OCI-LY1 (cell line): ENCODE measurements around the gene WDHD1.
"Not testable (repeated sequence)": the region's sequence is repeated elsewhere in the genome, so short reads cannot be mapped to it uniquely, and the experiment has no call there.

Experiments
- H2AFZ ChIP-seq: fragments of 200-600 bp; sonication (generic), shearing (Covaris generic); 2 replicates; pipeline ENCODE4 v1.6.0; 2014; ENCODE audit warnings: antibody characterized with exemption, mild to moderate bottlenecking, low read length
- H3F3A ChIP-seq: fragments of 200-600 bp; sonication (generic), shearing (Covaris generic); 2 replicates; pipeline ENCODE4 v1.6.0; 2014; ENCODE audit warnings: mild to moderate bottlenecking, antibody characterized with exemption, low read length, moderate library complexity; ENCODE audit not compliant: insufficient read depth
- H3K27ac ChIP-seq: fragments of 200-600 bp; sonication (generic); 2 replicates; pipeline ENCODE4 v1.5.1; 2014; ENCODE audit warnings: low read length, mixed run types, mild to moderate bottlenecking, low read depth; ENCODE audit not compliant: poor library complexity, severe bottlenecking
- H3K27me3 ChIP-seq: fragments of 200-600 bp; sonication (generic); 2 replicates; pipeline ENCODE4 v1.6.0; 2014; ENCODE audit warnings: antibody characterized with exemption, mild to moderate bottlenecking, low read length, moderate library complexity; ENCODE audit not compliant: insufficient read depth
- H3K36me3 ChIP-seq: fragments of 200-600 bp; sonication (generic); 2 replicates; pipeline ENCODE4 v1.6.1; 2014; ENCODE audit warnings: mild to moderate bottlenecking, antibody characterized with exemption, low read length, moderate library complexity, mixed read lengths; ENCODE audit not compliant: insufficient read depth
- H3K4me1 ChIP-seq: fragments of 200-600 bp; sonication (generic); 2 replicates; pipeline ENCODE4 v1.5.1; 2014; ENCODE audit warnings: mild to moderate bottlenecking, low read length, moderate library complexity; ENCODE audit not compliant: insufficient read depth, severe bottlenecking
- H3K4me2 ChIP-seq: fragments of 200-600 bp; sonication (generic), shearing (Covaris generic); 2 replicates; pipeline ENCODE4 v1.6.1; 2014; ENCODE audit warnings: low read length
- H3K4me3 ChIP-seq: fragments of 200-600 bp; sonication (generic); 2 replicates; pipeline ENCODE4 v1.5.1; 2014; ENCODE audit warnings: low read length, low read depth, mild to moderate bottlenecking, mixed read lengths; ENCODE audit not compliant: poor library complexity, severe bottlenecking
- H3K79me2 ChIP-seq: fragments of 200-600 bp; shearing (Covaris generic); 2 replicates; pipeline ENCODE4 v1.6.1; 2016; ENCODE audit warnings: mixed run types, low read length, mixed read lengths; ENCODE audit not compliant: insufficient read depth
- H3K9ac ChIP-seq: fragments of 200-600 bp; sonication (generic), shearing (Covaris generic); 2 replicates; pipeline ENCODE4 v1.6.1; 2014; ENCODE audit warnings: mild to moderate bottlenecking, low read length, mixed read lengths
- H3K9me2 ChIP-seq: fragments of 200-600 bp; sonication (generic), shearing (Covaris generic); 2 replicates; pipeline ENCODE4 v1.6.1; 2014; ENCODE audit warnings: low read depth, mild to moderate bottlenecking, low read length, mixed read lengths
- H3K9me3 ChIP-seq: fragments of 200-600 bp; shearing (Covaris generic); 2 replicates; pipeline ENCODE4 v1.6.1; 2014; ENCODE audit warnings: low read length, mixed read lengths
- H4K20me1 ChIP-seq: fragments of 200-600 bp; sonication (generic), shearing (Covaris generic); 2 replicates; pipeline ENCODE4 v1.6.0; 2016; ENCODE audit warnings: mild to moderate bottlenecking, low read length; ENCODE audit not compliant: insufficient read depth
- EZH2 ChIP-seq: fragments of 200-600 bp; sonication (generic), shearing (Covaris generic); IDR thresholded peaks from 2 replicates; pipeline ENCODE4 v1.8.0; 2017; ENCODE audit warnings: borderline replicate concordance, mixed run types, mild to moderate bottlenecking, antibody characterized with exemption, low read length, moderate library complexity, mixed read lengths
- TF ChIP-seq, protein P1 (sequence below): fragments of 200-600 bp; sonication (generic), shearing (Covaris generic); IDR thresholded peaks from 2 replicates; pipeline ENCODE4 v1.5.1; 2017; ENCODE audit warnings: mild to moderate bottlenecking, antibody characterized with exemption, low read length, moderate library complexity, mixed read lengths

The WDHD1 gene

DNA sequence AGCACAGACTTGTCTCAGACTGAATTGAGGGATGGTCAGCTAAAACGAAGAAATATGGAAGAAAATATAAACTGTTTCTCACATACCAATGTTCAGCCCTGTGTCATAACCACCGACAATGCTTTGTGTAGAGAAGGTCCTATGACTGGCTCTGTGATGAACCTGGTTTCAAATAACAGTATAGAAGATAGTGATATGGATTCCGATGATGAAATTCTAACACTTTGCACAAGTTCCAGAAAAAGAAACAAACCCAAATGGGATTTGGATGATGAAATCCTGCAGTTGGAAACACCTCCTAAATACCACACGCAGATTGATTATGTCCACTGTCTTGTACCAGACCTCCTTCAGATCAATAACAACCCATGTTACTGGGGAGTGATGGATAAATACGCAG is 16.6 kb upstream of the WDHD1 start:
- no peaks in the 10 kb centered on the region for H3K9me3 ChIP-seq
- peaks cover 31% of the 10 kb centered on the region for H3K36me3 ChIP-seq
- no peaks in the 10 kb centered on the region for H4K20me1 ChIP-seq
- no peak overlapping the region for H3K27ac ChIP-seq
- H3K27me3 ChIP-seq, result no peaks in the 10 kb centered on the region
- H3K4me1 ChIP-seq, result no peaks in the 10 kb centered on the region
- H3F3A ChIP-seq, result 0 out of 2 replicates have a peak, but pooled peaks cover 5% of the 10 kb centered on the region
- TF ChIP-seq, protein P1, sequence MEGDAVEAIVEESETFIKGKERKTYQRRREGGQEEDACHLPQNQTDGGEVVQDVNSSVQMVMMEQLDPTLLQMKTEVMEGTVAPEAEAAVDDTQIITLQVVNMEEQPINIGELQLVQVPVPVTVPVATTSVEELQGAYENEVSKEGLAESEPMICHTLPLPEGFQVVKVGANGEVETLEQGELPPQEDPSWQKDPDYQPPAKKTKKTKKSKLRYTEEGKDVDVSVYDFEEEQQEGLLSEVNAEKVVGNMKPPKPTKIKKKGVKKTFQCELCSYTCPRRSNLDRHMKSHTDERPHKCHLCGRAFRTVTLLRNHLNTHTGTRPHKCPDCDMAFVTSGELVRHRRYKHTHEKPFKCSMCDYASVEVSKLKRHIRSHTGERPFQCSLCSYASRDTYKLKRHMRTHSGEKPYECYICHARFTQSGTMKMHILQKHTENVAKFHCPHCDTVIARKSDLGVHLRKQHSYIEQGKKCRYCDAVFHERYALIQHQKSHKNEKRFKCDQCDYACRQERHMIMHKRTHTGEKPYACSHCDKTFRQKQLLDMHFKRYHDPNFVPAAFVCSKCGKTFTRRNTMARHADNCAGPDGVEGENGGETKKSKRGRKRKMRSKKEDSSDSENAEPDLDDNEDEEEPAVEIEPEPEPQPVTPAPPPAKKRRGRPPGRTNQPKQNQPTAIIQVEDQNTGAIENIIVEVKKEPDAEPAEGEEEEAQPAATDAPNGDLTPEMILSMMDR, result no peak
- no peak for TF ChIP-seq EZH2
- H2AFZ ChIP-seq, result no peak overlapping the region
- H3K9me2 ChIP-seq, result no peaks in the 10 kb centered on the region
- H3K4me2 ChIP-seq, result no peak overlapping the region
- H3K9ac ChIP-seq, result no peak overlapping the region
- H3K79me2 ChIP-seq, result no peaks in the 10 kb centered on the region
- no peak overlapping the region for H3K4me3 ChIP-seq

DNA sequence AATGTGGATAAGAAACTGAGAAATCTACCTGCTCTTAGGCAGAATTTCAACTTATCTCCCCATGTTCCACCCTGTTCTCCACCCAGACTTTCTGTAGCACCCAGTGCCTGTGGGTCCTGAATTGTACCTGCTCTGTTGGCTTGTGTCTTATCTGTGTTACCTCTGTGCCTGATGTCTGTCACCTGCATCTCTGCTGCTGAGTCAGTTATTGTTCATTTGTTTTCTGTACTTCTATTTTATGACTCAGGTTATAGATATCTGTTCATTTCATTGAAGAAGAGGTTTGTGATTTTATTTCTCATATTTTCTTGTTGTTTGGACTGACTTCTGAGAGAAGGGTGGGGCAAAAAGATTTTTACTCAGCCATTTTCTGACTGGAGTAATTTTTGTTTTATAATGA is 11.8 kb upstream of the WDHD1 start:
- Histone ChIP-seq H4K20me1 (no peaks in the 10 kb centered on the region), H3K9ac (no peak overlapping the region), H2AFZ (no peak overlapping the region), H3K4me1 (no peaks in the 10 kb centered on the region), H3K9me2 (no peaks in the 10 kb centered on the region), H3K36me3 (peaks cover 73% of the 10 kb centered on the region), H3K4me2 (no peak overlapping the region), H3F3A (no peaks in the 10 kb centered on the region), H3K4me3 (no peak overlapping the region), H3K27ac (no peak overlapping the region), H3K79me2 (peaks cover 5% of the 10 kb centered on the region), H3K27me3 (no peaks in the 10 kb centered on the region), H3K9me3 (no peaks in the 10 kb centered on the region)
- TF ChIP-seq, protein P1, result no peak
- TF ChIP-seq EZH2, result no peak

DNA sequence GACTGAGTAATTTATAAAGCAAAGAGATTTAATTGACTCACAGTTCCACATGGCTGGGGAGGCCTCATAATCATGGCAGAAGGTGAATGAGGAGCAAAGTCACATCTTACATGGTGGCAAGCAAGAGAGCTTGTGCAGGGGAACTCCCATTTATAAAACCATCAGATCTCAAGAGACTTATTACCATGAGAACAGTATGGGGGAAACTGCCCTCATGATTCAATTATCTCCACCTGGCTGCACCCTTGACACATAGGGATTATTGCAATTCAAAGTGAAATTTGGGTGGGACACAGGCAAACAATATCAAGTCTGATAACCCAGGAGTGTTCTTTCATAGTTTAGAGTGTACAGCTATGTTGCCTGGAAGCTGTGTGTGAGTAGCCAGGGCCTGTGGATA is 11.1 kb upstream of the WDHD1 start:
- H3K4me3 ChIP-seq, H4K20me1 ChIP-seq, H3K27ac ChIP-seq, H3K9ac ChIP-seq, H3F3A ChIP-seq, H3K4me1 ChIP-seq, H3K4me2 ChIP-seq, H3K9me2 ChIP-seq, H3K27me3 ChIP-seq, H2AFZ ChIP-seq, H3K9me3 ChIP-seq: not testable (repeated sequence)
- Histone ChIP-seq H3K79me2 (peaks cover 11% of the 10 kb centered on the region), H3K36me3 (peaks cover 71% of the 10 kb centered on the region)

DNA sequence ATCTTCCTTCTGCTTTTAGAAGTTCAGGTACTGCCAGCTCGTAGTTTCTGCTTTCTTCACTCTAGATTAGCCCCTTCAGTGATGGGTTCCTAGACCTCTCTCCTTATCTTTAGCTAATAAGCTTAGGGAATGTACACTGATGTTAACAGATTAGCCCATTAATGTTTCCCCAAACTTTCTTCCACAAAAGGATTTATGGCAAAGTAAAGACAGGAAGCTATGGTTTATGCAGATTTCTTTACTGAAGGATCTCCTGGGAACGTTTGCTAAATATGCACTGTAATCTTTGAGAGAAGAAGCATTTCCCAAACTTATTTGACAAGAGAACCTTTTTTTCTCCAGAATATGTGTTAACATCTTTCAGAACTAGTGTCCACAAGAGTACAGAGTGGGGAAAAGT is 4.3 kb upstream of the WDHD1 start:
- no peaks in the 10 kb centered on the region for H4K20me1 ChIP-seq
- H2AFZ ChIP-seq, result no peak overlapping the region
- H3K79me2 ChIP-seq, result peaks cover 74% of the 10 kb centered on the region
- H3K27ac ChIP-seq, result no peak overlapping the region
- no peaks in the 10 kb centered on the region for H3K9me2 ChIP-seq
- H3K27me3 ChIP-seq, result no peaks in the 10 kb centered on the region
- H3K36me3 ChIP-seq, result peaks cover 44% of the 10 kb centered on the region
- TF ChIP-seq, protein P1, result no peak
- TF ChIP-seq EZH2, result no peak
- 0 out of 2 replicates have a peak overlapping the region, but pooled peaks have one; percentile 44 for H3K4me2 ChIP-seq
- H3K9me3 ChIP-seq, result no peaks in the 10 kb centered on the region
- H3K4me1 ChIP-seq, result peaks cover 36% of the 10 kb centered on the region
- H3F3A ChIP-seq, result no peaks in the 10 kb centered on the region
- H3K4me3 ChIP-seq, result no peak overlapping the region
- H3K9ac ChIP-seq, result no peak overlapping the region
